ENCODE measurements around the gene CEP68.

The CEP68 gene

DNA sequence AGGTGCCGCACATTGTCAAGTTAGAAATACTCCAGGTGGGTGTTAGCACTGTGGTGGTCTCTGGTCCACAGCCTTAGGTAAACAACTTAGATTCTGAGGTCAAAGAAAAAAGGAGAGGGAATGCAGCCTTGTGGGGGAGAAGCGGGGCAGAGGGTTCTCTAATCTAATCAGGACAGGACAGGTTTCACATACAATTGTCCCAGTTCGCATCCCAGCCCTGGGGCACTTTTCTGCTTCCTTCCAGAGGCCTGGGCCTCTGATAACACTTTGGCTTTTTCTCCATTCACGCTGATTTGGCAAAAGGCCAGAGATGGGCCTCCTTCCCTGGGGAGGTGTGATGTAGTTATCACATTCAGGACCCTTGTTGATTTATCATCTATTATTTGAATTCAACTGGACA, 34.5 kb upstream of the CEP68 start:
- H3K9ac ChIP-seq (ENCODE audit: low read depth, low read length, poor library complexity, severe bottlenecking), result no peak overlapping the region
- no peak overlapping the region for H2AFZ ChIP-seq (ENCODE audit: low read length)
- no peaks in the 10 kb centered on the region for H3K4me1 ChIP-seq (ENCODE audit: insufficient read depth, low read length, poor library complexity, severe bottlenecking)
- no peaks in the 10 kb centered on the region for H4K20me1 ChIP-seq (ENCODE audit: insufficient read depth, low read length, poor library complexity, severe bottlenecking)
- H3K27me3 ChIP-seq (ENCODE audit: insufficient read depth, low read length, poor library complexity, severe bottlenecking), result no peaks in the 10 kb centered on the region
- H3K9me2 ChIP-seq (replicated peaks; ENCODE audit: low read depth, low read length), result no peaks in the 10 kb centered on the region
- TF ChIP-seq, protein P1, sequence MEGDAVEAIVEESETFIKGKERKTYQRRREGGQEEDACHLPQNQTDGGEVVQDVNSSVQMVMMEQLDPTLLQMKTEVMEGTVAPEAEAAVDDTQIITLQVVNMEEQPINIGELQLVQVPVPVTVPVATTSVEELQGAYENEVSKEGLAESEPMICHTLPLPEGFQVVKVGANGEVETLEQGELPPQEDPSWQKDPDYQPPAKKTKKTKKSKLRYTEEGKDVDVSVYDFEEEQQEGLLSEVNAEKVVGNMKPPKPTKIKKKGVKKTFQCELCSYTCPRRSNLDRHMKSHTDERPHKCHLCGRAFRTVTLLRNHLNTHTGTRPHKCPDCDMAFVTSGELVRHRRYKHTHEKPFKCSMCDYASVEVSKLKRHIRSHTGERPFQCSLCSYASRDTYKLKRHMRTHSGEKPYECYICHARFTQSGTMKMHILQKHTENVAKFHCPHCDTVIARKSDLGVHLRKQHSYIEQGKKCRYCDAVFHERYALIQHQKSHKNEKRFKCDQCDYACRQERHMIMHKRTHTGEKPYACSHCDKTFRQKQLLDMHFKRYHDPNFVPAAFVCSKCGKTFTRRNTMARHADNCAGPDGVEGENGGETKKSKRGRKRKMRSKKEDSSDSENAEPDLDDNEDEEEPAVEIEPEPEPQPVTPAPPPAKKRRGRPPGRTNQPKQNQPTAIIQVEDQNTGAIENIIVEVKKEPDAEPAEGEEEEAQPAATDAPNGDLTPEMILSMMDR (conservative IDR thresholded peaks at IDR 0.05; ENCODE audit: low read length), result no peak
- no peak overlapping the region for H3K4me2 ChIP-seq (ENCODE audit: low read depth, low read length, poor library complexity, severe bottlenecking)
- no peaks in the 10 kb centered on the region for H3K79me2 ChIP-seq (ENCODE audit: insufficient read depth, low read length)
- H3K36me3 ChIP-seq (ENCODE audit: insufficient read depth, low read length), result peaks cover 58% of the 10 kb centered on the region; the same call in 1 of the 2 replicates
- no peaks in the 10 kb centered on the region for H3F3A ChIP-seq (ENCODE audit: low read depth)
- H3K4me3 ChIP-seq (ENCODE audit: low read length, poor library complexity, severe bottlenecking), result no peak overlapping the region
- no peaks in the 10 kb centered on the region for H3K9me3 ChIP-seq (ENCODE audit: insufficient read depth, low read depth, low read length)

DNA sequence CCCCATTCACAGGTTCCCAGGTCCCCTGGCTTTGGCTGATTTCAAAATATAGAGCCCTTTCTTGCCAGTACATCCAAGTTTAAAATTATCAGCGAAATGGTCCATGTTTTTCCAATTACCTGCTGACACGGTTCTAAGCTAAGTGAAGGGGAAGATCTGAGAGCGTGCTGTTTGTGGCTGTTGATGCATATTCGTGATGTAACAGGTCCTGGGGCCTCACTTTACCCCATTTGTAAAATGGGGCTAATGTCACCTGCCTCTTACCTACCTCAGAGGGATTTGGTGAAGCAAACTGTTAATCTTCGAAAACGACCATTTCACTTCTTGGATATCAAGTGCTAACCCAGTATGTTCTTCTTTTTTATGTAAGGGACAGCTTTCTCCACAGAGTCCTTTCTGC, 34.0 kb upstream of the CEP68 start:
- Histone ChIP-seq H3K36me3 (ENCODE audit: insufficient read depth, low read length) (peaks cover 53% of the 10 kb centered on the region; the same call in 1 of the 2 replicates), H3K79me2 (ENCODE audit: insufficient read depth, low read length) (no peaks in the 10 kb centered on the region), H3K27me3 (ENCODE audit: insufficient read depth, low read length, poor library complexity, severe bottlenecking) (no peaks in the 10 kb centered on the region), H3K9me2 (replicated peaks; ENCODE audit: low read depth, low read length) (no peaks in the 10 kb centered on the region), H3K4me2 (ENCODE audit: low read depth, low read length, poor library complexity, severe bottlenecking) (no peak overlapping the region), H4K20me1 (ENCODE audit: insufficient read depth, low read length, poor library complexity, severe bottlenecking) (no peaks in the 10 kb centered on the region), H3K9ac (ENCODE audit: low read depth, low read length, poor library complexity, severe bottlenecking) (no peak overlapping the region), H3K4me1 (ENCODE audit: insufficient read depth, low read length, poor library complexity, severe bottlenecking) (no peaks in the 10 kb centered on the region), H2AFZ (ENCODE audit: low read length) (no peak overlapping the region), H3K9me3 (ENCODE audit: insufficient read depth, low read depth, low read length) (no peaks in the 10 kb centered on the region), H3F3A (ENCODE audit: low read depth) (no peaks in the 10 kb centered on the region), H3K4me3 (ENCODE audit: low read length, poor library complexity, severe bottlenecking) (no peak overlapping the region)
- TF ChIP-seq, protein P1 (conservative IDR thresholded peaks at IDR 0.05; ENCODE audit: low read length), result no peak
- no peak for TF ChIP-seq EZH2phosphoT487 (IDR thresholded peaks at IDR 0.05; ENCODE audit: borderline replicate concordance)

DNA sequence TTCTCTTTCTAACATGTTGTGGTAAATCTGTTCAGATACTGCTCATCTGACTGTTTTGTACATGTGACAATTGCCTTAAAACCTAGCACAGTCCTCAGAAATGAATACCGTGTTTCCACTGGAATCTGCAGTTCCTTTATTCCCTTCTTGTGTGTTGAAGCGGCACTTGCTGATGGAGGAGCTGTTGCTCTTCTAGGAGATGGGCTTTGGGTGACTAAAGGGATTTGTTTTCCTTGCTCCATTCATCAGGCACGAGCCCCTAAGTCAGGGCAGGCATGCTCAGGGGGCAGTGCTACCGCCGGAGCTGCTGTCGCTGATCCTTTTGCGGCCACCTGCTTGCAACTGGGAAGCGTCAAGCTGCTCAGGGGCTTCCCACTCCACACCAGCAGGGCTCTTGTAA, 32.5 kb upstream of the CEP68 start:
- Histone ChIP-seq H4K20me1 (ENCODE audit: insufficient read depth, low read length, poor library complexity, severe bottlenecking) (no peaks in the 10 kb centered on the region), H3K9me3 (ENCODE audit: insufficient read depth, low read depth, low read length) (no peaks in the 10 kb centered on the region), H3K4me1 (ENCODE audit: insufficient read depth, low read length, poor library complexity, severe bottlenecking) (no peaks in the 10 kb centered on the region), H3K9me2 (replicated peaks; ENCODE audit: low read depth, low read length) (no peaks in the 10 kb centered on the region), H2AFZ (ENCODE audit: low read length) (no peak overlapping the region), H3K4me2 (ENCODE audit: low read depth, low read length, poor library complexity, severe bottlenecking) (no peak overlapping the region), H3K27me3 (ENCODE audit: insufficient read depth, low read length, poor library complexity, severe bottlenecking) (no peaks in the 10 kb centered on the region), H3K9ac (ENCODE audit: low read depth, low read length, poor library complexity, severe bottlenecking) (no peak overlapping the region), H3F3A (ENCODE audit: low read depth) (no peaks in the 10 kb centered on the region), H3K4me3 (ENCODE audit: low read length, poor library complexity, severe bottlenecking) (no peak overlapping the region), H3K79me2 (ENCODE audit: insufficient read depth, low read length) (no peaks in the 10 kb centered on the region), H3K36me3 (ENCODE audit: insufficient read depth, low read length) (peaks cover 38% of the 10 kb centered on the region; the same call in 1 of the 2 replicates)
- TF ChIP-seq EZH2phosphoT487 (IDR thresholded peaks at IDR 0.05; ENCODE audit: borderline replicate concordance), result no peak
- TF ChIP-seq, protein P1 (conservative IDR thresholded peaks at IDR 0.05; ENCODE audit: low read length), result no peak
